Measurements from ENCODE around the gene NAT8. TPM values are rescaled to one million over a fixed set of nuclear protein-coding genes. Genes with fewer than 3 reads are reported as not detected.
"Not testable (repeated sequence)": the region's sequence is repeated elsewhere in the genome, so short reads cannot be mapped to it uniquely, and the experiment has no call there.

NAT8 gene
- total and polyA plus RNA-seq, 2 of the 13 experiments (the other 11 are each of a cell fraction or from before 2014, with no cell fraction given), result 1.9 to 12.9 TPM

GRCh38 chr2:73619925-73620324 lies 22.3 kb downstream of the NAT8 start:
- POLR2A ChIA-PET; BruUV-seq (replicated peaks); H3K4me3 ChIP-seq (replicated peaks in 1 of 3; ENCODE audit: insufficient read depth in 1 of 3, low read depth in 2 of 3, low read length in 3 of 3); H3K27me3 ChIP-seq (ENCODE audit: control insufficient read depth in 1 of 2, insufficient read depth in 2 of 2, low read length in 2 of 2); H3K9ac ChIP-seq (ENCODE audit: insufficient read depth, low read depth, low read length); H3K9me3 ChIP-seq (ENCODE audit: low read length); intact Hi-C loops (cut with micrococcal nuclease; ENCODE audit: unreplicated experiment); H3K79me2 ChIP-seq (ENCODE audit: insufficient read depth, low read length); in situ Hi-C loops (cut with HindIII; ENCODE audit: extremely low pct_ligation_motif_present, low pct_unique_long_range_greater_than_20kb); H3K4me1 ChIP-seq (ENCODE audit: insufficient read depth, low read length); H2AFZ ChIP-seq (ENCODE audit: low read length); H3K4me2 ChIP-seq (ENCODE audit: low read depth, low read length); H3K36me3 ChIP-seq (replicated peaks in 1 of 2; ENCODE audit: control insufficient read depth in 1 of 2, insufficient read depth in 2 of 2, low read length in 2 of 2); H3K27ac ChIP-seq (ENCODE audit: extremely low read length, insufficient read depth, low read length); H4K20me1 ChIP-seq (ENCODE audit: insufficient read depth, low read length); DNase-seq (ENCODE audit: low spot score); CTCF ChIA-PET (ENCODE audit: low intra/inter-chr PET ratio, low total read pairs): not testable (repeated sequence)
- peak; percentile 53 for TF ChIP-seq STAG1 (CRISPR knock-in tag; IDR thresholded peaks at IDR 0.05)
- TF ChIP-seq CTCF (CRISPR knock-in tag; IDR thresholded peaks at IDR 0.05), result peak; percentile 64
- TF ChIP-seq SMC3 (IDR thresholded peaks at IDR 0.05; ENCODE audit: low read length), result 0 out of 2 replicates have a peak, but pooled peaks have one; percentile 11
- WGBS (ENCODE audit: low lambda C conversion rate), result 14% methylated on average over 3 of the region's 3 CpGs
- peak; percentile 34 for FAIRE-seq
- ATAC-seq, result peak; percentile 64

- no peak for DNase-seq (ENCODE audit: low spot score)
- H3K9ac ChIP-seq (ENCODE audit: insufficient read depth, low read depth, low read length), result no peak overlapping the region
- in situ Hi-C loops (cut with HindIII; ENCODE audit: extremely low pct_ligation_motif_present, low pct_unique_long_range_greater_than_20kb), result no loop called here
- H3K4me3 ChIP-seq (replicated peaks in 1 of 3; ENCODE audit: insufficient read depth in 1 of 3, low read depth in 2 of 3, low read length in 3 of 3), result no peak overlapping the region
- intact Hi-C loops (cut with micrococcal nuclease; ENCODE audit: unreplicated experiment), result no loop called here
- H4K20me1 ChIP-seq (ENCODE audit: insufficient read depth, low read length), result no peaks in the 10 kb centered on the region
- H3K27ac ChIP-seq (ENCODE audit: extremely low read length, insufficient read depth, low read length), result no peak overlapping the region
- no TSS peak for BruUV-seq (replicated peaks)
- H3K36me3 ChIP-seq (replicated peaks in 1 of 2; ENCODE audit: control insufficient read depth in 1 of 2, insufficient read depth in 2 of 2, low read length in 2 of 2), result no peaks in the 10 kb centered on the region
- no peak for ATAC-seq
- ChIA-PET CTCF (ENCODE audit: low intra/inter-chr PET ratio, low total read pairs) (no interaction called here), POLR2A (no interaction called here)
- H3K4me2 ChIP-seq (ENCODE audit: low read depth, low read length), result no peak overlapping the region
- no peaks in the 10 kb centered on the region for H3K27me3 ChIP-seq (ENCODE audit: control insufficient read depth in 1 of 2, insufficient read depth in 2 of 2, low read length in 2 of 2)
- no peaks in the 10 kb centered on the region for H3K9me3 ChIP-seq (ENCODE audit: low read length)
- no peak overlapping the region for H2AFZ ChIP-seq (ENCODE audit: low read length)
- TF ChIP-seq TFAP4 (IDR thresholded peaks at IDR 0.05; ENCODE audit: borderline replicate concordance, low read depth) (no peak), KDM6A (CRISPR knock-in tag; IDR thresholded peaks at IDR 0.05; ENCODE audit: low read depth) (no peak), ZBED4 (CRISPR knock-in tag; IDR thresholded peaks at IDR 0.05; ENCODE audit: borderline replicate concordance) (no peak), TEAD3 (CRISPR knock-in tag; optimal IDR thresholded peaks at IDR 0.05; ENCODE audit: borderline replicate concordance) (no peak), ZNF607 (CRISPR knock-in tag; IDR thresholded peaks at IDR 0.05; ENCODE audit: borderline replicate concordance) (no peak), ZNF292 (CRISPR knock-in tag; IDR thresholded peaks at IDR 0.05; ENCODE audit: borderline replicate concordance, low read depth) (no peak), KDM1A (CRISPR knock-in tag; IDR thresholded peaks at IDR 0.05) (no peak), ZBTB46 (CRISPR knock-in tag; IDR thresholded peaks at IDR 0.05; ENCODE audit: borderline replicate concordance) (no peak), RFXANK (CRISPR knock-in tag; IDR thresholded peaks at IDR 0.05) (no peak)
- H3K4me1 ChIP-seq (ENCODE audit: insufficient read depth, low read length), result no peaks in the 10 kb centered on the region
- no peak for FAIRE-seq
- no peaks in the 10 kb centered on the region for H3K79me2 ChIP-seq (ENCODE audit: insufficient read depth, low read length)
These were observed 27.2 kb downstream of the NAT8 start for GRCh38 chr2:73614997-73615396.
